Measurements from ENCODE around the gene RNASE13.
"Not testable (repeated sequence)": the region's sequence is repeated elsewhere in the genome, so short reads cannot be mapped to it uniquely, and the experiment has no call there.

Gene RNASE13

DNA sequence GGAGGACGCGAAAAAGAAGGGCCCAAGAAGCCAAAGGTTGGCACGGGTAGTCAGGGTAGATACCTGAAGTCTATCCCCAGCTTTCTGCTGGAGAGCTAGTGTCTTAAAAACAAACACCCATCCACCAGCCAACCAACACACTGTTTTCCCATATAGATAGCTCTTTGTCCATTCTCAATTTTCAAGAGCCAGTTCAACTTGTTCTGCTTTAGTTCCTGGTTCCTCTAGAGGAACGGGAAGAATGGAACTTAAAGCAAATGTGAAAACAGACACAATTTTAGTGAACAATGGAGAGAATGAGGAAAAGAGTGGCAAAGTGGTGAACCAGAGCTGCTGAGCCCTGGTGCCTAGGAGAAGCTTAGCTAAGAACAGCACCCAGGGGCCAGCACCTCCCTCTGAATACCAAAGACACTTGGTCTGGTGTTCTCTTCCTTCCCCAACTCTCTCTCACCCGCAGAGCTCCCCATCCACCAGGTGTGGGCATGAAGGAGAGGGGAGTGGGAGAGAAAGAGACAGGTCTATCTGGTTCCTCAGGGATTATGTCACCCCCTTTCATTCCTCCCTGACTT is 13.5 kb downstream of the RNASE13 start:
- Histone ChIP-seq H3K27me3 (ENCODE audit: control insufficient read depth, insufficient read depth, low read length) (no peaks in the 10 kb centered on the region; the same call in 1 of the 2 replicates), H3K36me3 (ENCODE audit: control insufficient read depth, insufficient read depth, low read length) (no peaks in the 10 kb centered on the region)

DNA sequence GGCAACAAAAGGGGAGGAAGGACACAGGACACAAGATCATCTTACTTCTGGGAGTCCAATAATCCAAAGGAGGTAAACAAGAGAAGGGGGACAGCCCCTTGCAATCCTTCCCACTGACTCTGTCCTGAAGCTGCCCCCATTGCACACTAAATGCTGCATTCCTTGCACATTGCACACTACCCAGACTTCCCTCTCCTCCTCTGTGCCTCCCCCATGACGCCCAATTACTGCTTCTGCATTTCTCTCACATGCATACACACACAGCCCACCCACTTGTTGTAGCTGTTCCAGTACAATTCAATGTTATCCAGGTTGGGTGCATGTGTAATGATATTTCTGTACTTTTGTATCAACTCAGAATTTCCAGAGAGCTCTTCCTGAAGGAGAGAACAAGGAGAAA is 15.2 kb downstream of the RNASE13 start:
- WGBS (ENCODE audit: insufficient coverage, insufficient read length) = no CpG with 5 or more reads among the region's 1 CpG
- no peak overlapping the region for H3K27ac ChIP-seq (ENCODE audit: low read length)
- H3K9me3 ChIP-seq (ENCODE audit: control insufficient read depth, insufficient read depth, low read length) = no peaks in the 10 kb centered on the region
- no peak overlapping the region for H3K4me3 ChIP-seq (ENCODE audit: low read length)
- no peaks in the 10 kb centered on the region for H3K36me3 ChIP-seq (ENCODE audit: control insufficient read depth, insufficient read depth, low read length)
- H3K27me3 ChIP-seq (ENCODE audit: control insufficient read depth, insufficient read depth, low read length) = no peaks in the 10 kb centered on the region; the same call in 1 of the 2 replicates
- no peaks in the 10 kb centered on the region; the same call in 1 of the 2 replicates for H3K4me1 ChIP-seq (ENCODE audit: control insufficient read depth, insufficient read depth, low read length)
- no peak for DNase-seq (ENCODE audit: low read depth, low spot score)

More for the DNA sequence above, 13.5 kb downstream of the RNASE13 start:
- no peak for DNase-seq (ENCODE audit: low read depth, low spot score)
- Histone ChIP-seq H3K27ac (ENCODE audit: low read length) (no peak overlapping the region), H3K4me1 (ENCODE audit: control insufficient read depth, insufficient read depth, low read length) (no peaks in the 10 kb centered on the region), H3K4me3 (ENCODE audit: low read length) (no peak overlapping the region), H3K9me3 (ENCODE audit: control insufficient read depth, insufficient read depth, low read length) (no peaks in the 10 kb centered on the region)
- WGBS (ENCODE audit: insufficient coverage, insufficient read length) = no CpG with 5 or more reads among the region's 5 CpGs

DNA sequence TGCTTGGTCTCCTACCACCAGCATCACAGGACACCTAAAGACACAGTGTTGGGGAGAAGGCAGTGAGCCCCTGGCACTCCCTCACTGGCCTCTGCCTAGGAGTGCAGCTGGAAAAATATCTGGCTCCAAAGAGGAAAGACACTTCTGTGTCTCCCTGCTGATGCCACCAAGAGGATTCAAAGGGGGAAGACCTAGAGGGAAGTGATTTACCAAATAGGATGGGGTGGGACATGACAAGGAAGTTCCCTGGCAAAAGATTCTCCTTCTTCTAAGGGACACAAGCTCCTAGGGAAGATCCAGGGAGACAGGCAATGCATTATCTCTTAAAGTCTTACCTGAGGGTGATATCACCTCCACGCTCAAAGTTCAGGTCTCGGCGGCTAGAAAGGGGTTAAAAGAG is 15.8 kb downstream of the RNASE13 start:
- H3K27ac ChIP-seq (ENCODE audit: low read length) = no peak overlapping the region
- H3K4me1 ChIP-seq (ENCODE audit: control insufficient read depth, insufficient read depth, low read length) = no peaks in the 10 kb centered on the region; the same call in 1 of the 2 replicates
- WGBS (ENCODE audit: insufficient coverage, insufficient read length) = no CpG with 5 or more reads among the region's 3 CpGs
- H3K4me3 ChIP-seq (ENCODE audit: low read length) = no peak overlapping the region
- H3K27me3 ChIP-seq (ENCODE audit: control insufficient read depth, insufficient read depth, low read length) = no peaks in the 10 kb centered on the region
- no peaks in the 10 kb centered on the region for H3K36me3 ChIP-seq (ENCODE audit: control insufficient read depth, insufficient read depth, low read length)
- no peak for DNase-seq (ENCODE audit: low read depth, low spot score)
- no peaks in the 10 kb centered on the region for H3K9me3 ChIP-seq (ENCODE audit: control insufficient read depth, insufficient read depth, low read length)

DNA sequence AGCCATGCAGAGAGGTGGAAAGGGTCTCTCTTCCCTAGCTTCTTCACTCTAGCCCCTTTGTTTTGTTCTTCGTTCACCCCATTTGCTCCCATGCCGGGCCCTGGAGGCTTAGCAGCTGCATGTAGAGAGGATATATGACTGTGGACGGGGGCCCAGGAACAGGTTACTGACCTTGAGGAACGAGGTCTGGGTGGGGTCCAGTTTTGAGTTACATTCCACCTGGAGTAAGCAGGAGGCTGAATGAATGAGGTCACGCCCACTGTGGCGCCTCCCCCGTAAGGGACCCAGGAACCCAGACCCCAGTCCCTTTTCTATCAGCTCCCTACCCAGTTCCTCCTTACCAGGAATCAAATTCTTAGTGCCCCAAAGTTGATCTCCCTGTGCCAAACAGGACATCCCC is 16.3 kb downstream of the RNASE13 start:
- no CpG with 5 or more reads among the region's 7 CpGs for WGBS (ENCODE audit: insufficient coverage, insufficient read length)
- no peaks in the 10 kb centered on the region for H3K36me3 ChIP-seq (ENCODE audit: control insufficient read depth, insufficient read depth, low read length)
- no peak overlapping the region for H3K27ac ChIP-seq (ENCODE audit: low read length)
- DNase-seq (ENCODE audit: low read depth, low spot score) = no peak
- no peaks in the 10 kb centered on the region for H3K27me3 ChIP-seq (ENCODE audit: control insufficient read depth, insufficient read depth, low read length)
- no peak overlapping the region for H3K4me3 ChIP-seq (ENCODE audit: low read length)
- H3K9me3 ChIP-seq (ENCODE audit: control insufficient read depth, insufficient read depth, low read length) = no peaks in the 10 kb centered on the region
- H3K4me1 ChIP-seq (ENCODE audit: control insufficient read depth, insufficient read depth, low read length) = no peaks in the 10 kb centered on the region; the same call in 1 of the 2 replicates

DNA sequence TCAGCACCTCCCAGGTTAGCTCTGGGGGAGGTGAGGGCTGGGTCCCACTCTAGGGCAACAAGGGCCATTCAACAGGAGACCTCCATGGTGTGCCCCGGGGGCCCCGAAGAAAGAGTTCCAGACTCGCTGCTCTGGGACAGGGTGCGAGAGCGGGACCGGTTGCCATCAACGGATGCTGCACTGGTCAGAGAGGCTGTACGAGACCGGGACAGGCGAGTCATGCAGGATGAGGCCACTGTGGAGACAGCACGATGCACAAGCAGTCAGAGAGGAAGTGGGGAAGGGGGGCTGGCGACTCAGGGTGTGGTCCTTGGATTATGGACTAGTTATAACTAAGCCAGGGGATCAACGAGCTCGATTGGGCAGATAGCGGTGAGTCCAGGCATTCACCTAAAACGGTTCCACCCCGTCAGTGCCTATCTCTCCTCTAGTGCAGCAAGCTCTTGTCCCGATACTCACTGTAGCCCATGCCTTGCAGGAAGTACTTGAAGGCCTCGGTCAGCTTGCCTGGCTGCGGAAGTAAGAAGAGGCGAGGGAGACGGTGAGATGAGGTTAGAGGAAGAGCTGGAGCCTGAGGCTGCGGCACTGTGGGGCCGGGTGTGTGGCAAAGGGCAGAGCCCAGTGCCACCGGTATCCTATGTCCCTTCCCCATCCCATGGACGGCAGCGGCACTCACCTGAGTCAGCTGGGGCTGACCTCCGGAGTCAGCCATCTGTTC is 16.9 kb downstream of the RNASE13 start:
- Histone ChIP-seq H3K27me3 (ENCODE audit: control insufficient read depth, insufficient read depth, low read length) (no peaks in the 10 kb centered on the region), H3K36me3 (ENCODE audit: control insufficient read depth, insufficient read depth, low read length) (no peaks in the 10 kb centered on the region), H3K4me1 (ENCODE audit: control insufficient read depth, insufficient read depth, low read length) (no peaks in the 10 kb centered on the region; the same call in 1 of the 2 replicates), H3K27ac (ENCODE audit: low read length) (no peak overlapping the region), H3K9me3 (ENCODE audit: control insufficient read depth, insufficient read depth, low read length) (no peaks in the 10 kb centered on the region), H3K4me3 (ENCODE audit: low read length) (no peak overlapping the region)
- no CpG with 5 or more reads among the region's 28 CpGs for WGBS (ENCODE audit: insufficient coverage, insufficient read length)
- no peak for DNase-seq (ENCODE audit: low read depth, low spot score)

DNA sequence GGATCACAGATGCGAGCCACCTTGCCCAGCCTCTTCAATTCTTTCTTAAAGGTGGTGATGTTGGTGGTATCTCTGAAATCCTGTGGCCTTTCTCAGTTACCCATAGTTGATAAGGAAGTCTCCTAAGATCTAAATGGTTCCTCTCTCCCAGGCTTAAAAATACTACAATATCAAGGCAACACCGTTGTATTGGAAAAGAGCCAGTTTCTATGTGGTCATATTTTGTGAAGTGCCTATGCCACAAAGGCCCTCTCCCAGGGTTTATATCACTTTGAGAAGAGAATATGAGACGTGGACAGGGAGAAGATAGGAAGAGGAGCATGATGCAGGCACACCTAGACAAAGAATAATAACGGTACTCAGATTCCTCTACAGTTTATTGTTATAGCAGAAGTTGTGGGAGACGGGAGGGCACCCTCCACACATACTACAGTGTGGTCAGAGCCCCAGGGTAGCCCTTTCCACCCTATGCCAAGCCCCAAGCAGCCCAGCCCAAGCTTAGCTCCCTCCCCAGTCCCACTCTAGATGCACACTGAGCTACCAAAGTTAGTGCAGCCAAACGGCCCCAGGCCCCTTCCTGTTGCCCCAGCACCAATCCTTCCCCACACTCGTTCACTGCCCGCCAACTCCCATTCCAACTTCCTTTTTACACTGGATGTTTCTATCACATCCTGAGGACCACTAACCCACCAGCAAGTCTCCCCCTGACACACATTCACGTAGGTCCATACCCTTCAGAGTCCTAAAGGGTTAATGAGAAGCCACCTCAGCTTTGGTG is 18.0 kb downstream of the RNASE13 start:
- Histone ChIP-seq H3K4me1 (ENCODE audit: control insufficient read depth, insufficient read depth, low read length) (no peaks in the 10 kb centered on the region; the same call in 1 of the 2 replicates), H3K27ac (ENCODE audit: low read length) (no peak overlapping the region), H3K36me3 (ENCODE audit: control insufficient read depth, insufficient read depth, low read length) (no peaks in the 10 kb centered on the region), H3K4me3 (ENCODE audit: low read length) (no peak overlapping the region), H3K27me3 (ENCODE audit: control insufficient read depth, insufficient read depth, low read length) (no peaks in the 10 kb centered on the region), H3K9me3 (ENCODE audit: control insufficient read depth, insufficient read depth, low read length) (no peaks in the 10 kb centered on the region)
- no peak for DNase-seq (ENCODE audit: low read depth, low spot score)
- WGBS (ENCODE audit: insufficient coverage, insufficient read length) = no CpG with 5 or more reads among the region's 9 CpGs

DNA sequence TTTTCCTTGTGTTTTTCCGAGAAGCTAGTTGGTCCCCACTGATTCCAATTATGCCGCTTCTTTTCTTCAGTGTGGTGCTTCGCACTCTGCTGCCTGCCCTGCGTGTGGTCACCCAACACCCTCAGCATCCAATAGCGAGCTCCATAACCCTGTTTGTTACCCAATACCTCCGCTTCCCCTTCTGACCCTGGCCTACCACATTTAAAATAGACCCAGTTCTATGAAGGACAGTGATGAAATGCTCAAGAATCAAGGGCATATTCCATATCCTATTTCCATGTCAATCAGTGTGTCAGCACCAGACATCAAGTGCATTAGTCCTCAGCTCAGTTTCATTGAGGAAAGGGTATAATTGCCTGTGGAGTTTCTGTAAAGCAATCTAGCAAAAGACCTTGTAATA is 19.3 kb downstream of the RNASE13 start:
- no peaks in the 10 kb centered on the region for H3K9me3 ChIP-seq (ENCODE audit: control insufficient read depth, insufficient read depth, low read length)
- no peak overlapping the region for H3K4me3 ChIP-seq (ENCODE audit: low read length)
- no peaks in the 10 kb centered on the region for H3K36me3 ChIP-seq (ENCODE audit: control insufficient read depth, insufficient read depth, low read length)
- H3K27me3 ChIP-seq (ENCODE audit: control insufficient read depth, insufficient read depth, low read length) = no peaks in the 10 kb centered on the region
- WGBS (ENCODE audit: insufficient coverage, insufficient read length) = no CpG with 5 or more reads among the region's 6 CpGs
- no peaks in the 10 kb centered on the region; the same call in 1 of the 2 replicates for H3K4me1 ChIP-seq (ENCODE audit: control insufficient read depth, insufficient read depth, low read length)
- no peak for DNase-seq (ENCODE audit: low read depth, low spot score)
- H3K27ac ChIP-seq (ENCODE audit: low read length) = no peak overlapping the region

DNA sequence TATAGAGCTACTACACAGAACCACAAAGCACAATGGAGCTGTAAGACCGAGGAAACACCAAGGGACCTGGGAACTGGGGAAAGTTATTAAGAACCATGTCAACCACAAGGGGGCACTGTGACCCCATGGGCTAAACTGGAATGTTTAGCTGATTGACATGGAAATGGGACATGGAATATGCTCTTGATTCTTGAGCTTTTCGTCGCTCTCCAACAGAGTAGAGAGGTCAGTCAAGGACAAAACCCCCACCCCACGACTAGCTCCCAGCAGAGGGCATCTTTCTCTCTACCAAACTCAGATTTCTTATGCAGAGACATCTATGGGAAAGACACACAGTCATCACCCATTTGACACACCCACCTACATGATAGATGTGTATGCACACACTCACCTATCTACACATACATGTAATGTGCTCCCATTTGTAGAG is 19.8 kb downstream of the RNASE13 start:
- no peaks in the 10 kb centered on the region for H3K27me3 ChIP-seq (ENCODE audit: control insufficient read depth, insufficient read depth, low read length)
- no peak overlapping the region for H3K27ac ChIP-seq (ENCODE audit: low read length)
- peak; percentile 93 for DNase-seq (ENCODE audit: low read depth, low spot score)
- H3K4me3 ChIP-seq (ENCODE audit: low read length) = no peak overlapping the region
- H3K4me1 ChIP-seq (ENCODE audit: control insufficient read depth, insufficient read depth, low read length) = no peaks in the 10 kb centered on the region; the same call in 1 of the 2 replicates
- WGBS (ENCODE audit: insufficient coverage, insufficient read length) = no CpG with 5 or more reads among the region's 4 CpGs
- no peaks in the 10 kb centered on the region for H3K36me3 ChIP-seq (ENCODE audit: control insufficient read depth, insufficient read depth, low read length)
- H3K9me3 ChIP-seq (ENCODE audit: control insufficient read depth, insufficient read depth, low read length) = no peaks in the 10 kb centered on the region

DNA sequence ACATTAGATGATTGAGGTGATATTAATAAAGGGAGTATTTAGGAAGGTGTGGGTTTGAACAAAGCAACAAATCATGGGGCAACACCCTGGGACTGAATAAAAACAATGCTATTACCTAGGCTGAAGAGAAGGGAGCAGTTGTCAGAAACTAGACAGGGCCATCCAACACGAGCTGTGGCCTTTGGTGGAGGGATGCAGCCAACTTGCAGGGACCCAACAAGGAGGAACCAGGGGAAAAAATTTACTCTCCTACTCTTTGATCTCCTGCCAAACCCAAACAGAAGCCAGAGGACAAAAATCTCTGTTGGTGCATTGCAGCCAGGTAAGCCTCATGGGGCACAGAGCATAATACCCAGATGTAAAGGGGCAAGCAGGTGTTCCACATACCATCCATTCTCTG is 23.5 kb downstream of the RNASE13 start:
- Histone ChIP-seq H3K4me1 (ENCODE audit: control insufficient read depth, insufficient read depth, low read length) (no peaks in the 10 kb centered on the region; the same call in 1 of the 2 replicates), H3K27ac (ENCODE audit: low read length) (no peak overlapping the region), H3K9me3 (ENCODE audit: control insufficient read depth, insufficient read depth, low read length) (no peaks in the 10 kb centered on the region), H3K27me3 (ENCODE audit: control insufficient read depth, insufficient read depth, low read length) (no peaks in the 10 kb centered on the region), H3K36me3 (ENCODE audit: control insufficient read depth, insufficient read depth, low read length) (no peaks in the 10 kb centered on the region), H3K4me3 (ENCODE audit: low read length) (no peak overlapping the region)
- no peak for DNase-seq (ENCODE audit: low read depth, low spot score)
- WGBS (ENCODE audit: insufficient coverage, insufficient read length) = no CpG with 5 or more reads among the region's 1 CpG

DNA sequence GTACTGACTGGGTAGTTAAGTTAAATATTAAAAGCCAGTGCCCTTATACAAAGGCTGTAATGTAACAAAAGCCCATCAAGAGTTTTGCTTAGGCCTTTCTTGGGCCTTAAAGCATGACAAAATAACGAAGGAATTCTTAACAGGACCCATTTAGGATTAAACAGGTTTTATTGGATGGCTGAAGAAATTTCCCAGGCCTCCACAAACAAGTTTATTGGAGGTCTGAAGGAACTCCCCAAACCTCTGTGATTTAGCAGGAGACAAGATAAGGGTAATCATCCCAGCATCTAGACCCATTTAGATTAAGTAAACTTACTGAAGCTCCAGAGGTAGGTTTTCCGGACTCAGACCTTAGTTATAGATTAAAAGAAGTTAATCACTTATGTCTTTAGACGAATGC is 24.9 kb downstream of the RNASE13 start:
- not testable (repeated sequence) for H3K27me3 ChIP-seq (ENCODE audit: control insufficient read depth, insufficient read depth, low read length); H3K4me3 ChIP-seq (ENCODE audit: low read length); DNase-seq (ENCODE audit: low read depth, low spot score); H3K36me3 ChIP-seq (ENCODE audit: control insufficient read depth, insufficient read depth, low read length); H3K4me1 ChIP-seq (ENCODE audit: control insufficient read depth, insufficient read depth, low read length); H3K9me3 ChIP-seq (ENCODE audit: control insufficient read depth, insufficient read depth, low read length); H3K27ac ChIP-seq (ENCODE audit: low read length)
- no CpG with 5 or more reads among the region's 3 CpGs for WGBS (ENCODE audit: insufficient coverage, insufficient read length)
